DMS53 (cell line): Measurements from ENCODE around the gene ETV3.

Experiments
- DNase-seq: peaks from one replicate; lab custom pipeline; 2025; lab: John Stamatoyannopoulos, UW

The ETV3 gene

DNA sequence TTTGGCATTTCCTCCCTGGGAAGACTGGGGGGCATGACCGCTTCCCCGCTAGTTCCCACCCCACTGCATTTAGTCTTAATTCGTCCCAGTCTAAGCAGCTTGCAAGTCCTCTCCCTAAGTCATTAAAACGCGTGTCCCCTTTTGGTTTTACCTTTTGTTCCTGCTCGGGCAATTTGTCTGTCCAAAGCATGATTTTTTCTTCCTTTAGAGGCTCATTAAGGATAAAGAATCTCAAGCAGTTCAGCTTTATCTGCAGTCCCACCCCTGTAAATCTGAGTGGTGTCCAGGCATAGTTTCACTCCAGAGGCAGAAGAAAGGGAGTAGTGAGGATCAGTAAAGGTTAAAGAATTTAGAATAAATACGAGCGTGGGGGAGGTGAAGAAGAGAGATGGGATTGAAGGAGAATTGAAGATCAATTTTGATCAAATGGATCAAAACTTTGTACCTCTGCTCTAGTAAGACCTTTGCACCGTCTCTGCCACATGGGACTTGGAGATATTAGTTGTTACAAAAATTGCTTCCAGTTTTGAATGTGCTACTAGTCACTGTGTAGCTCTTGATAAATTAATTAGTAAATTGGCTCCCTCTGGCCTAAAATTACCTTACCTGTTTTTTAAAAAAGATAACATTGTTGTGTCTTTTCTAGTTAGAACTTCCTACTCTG lies 989 bp upstream of the ETV3 start:
- no peak for DNase-seq

DNA sequence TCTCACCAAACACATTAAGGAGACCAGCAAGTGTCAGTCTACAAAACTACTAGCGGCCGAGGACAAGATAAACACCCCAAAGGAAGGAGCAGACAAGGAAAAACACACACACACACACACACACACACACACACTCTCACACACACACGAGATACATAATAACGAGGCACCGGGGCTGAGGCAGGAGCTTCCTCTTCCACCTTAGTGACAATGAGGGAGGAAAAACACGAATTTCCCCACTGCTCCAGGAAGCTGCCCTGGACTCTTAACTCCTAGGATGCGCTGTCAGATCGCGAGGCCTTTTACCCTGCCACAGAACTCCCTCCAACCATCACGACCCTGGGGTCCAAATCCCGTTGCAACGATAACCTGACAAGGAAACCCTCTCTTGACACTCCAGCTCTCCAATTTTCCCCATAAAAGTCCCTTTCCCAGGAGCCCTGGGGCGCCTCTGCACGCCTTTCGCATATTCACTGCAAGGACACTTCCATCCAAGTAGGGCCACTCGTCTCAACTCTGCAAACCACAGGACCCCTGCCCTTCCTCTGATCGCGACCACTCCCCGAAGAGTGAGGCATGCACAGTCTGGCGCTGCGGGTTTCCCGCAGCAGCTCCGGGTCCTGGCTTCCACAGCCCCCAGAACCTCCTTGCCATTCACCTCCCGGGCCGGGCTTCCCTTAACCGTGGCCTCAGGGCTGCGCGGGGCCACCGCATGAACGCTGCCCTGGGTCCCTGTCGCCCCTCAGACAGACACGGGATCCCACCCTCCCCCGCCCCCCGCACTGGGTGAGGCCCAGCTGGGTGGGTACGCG lies 581 bp downstream of the ETV3 start:
- peak; percentile 65 for DNase-seq

DNA sequence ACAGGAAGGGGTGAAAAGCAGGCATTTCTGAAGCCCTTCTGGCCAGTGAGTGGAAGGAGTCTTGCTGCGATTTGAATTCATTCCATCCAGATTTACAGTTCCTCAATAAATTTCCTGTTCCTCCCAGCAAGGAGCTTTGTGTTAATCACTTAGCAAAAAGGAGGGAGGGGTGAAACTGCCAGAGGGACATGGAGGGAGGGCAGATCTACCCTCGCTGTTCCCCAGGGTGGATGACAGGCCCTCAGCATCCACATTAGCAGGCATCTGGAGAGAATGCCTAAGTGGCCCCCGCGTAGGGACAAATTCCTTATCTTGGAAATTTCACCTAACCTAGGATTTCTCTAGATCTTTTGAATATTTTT lies 1.2 kb downstream of the ETV3 start:
- no peak for DNase-seq

DNA sequence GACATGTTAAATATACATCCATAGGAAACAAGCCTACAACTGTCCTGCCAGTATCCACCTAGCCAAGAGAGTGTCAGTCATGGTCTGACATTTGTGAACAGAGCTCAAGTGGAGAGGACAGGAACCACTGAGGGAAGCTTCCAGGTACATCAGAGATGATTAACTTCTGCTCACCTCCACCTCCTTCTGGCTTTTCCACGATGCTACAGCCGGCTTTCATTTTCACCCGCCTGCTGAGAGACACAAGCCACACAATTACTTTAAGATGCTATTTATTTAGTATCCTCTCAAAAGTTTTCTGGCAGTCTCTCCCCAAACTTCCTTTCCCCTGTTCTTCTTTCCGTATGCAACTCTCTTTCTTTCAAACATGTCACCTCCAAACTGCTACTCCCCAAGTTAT lies 2.1 kb downstream of the ETV3 start:
- peak; percentile 76 for DNase-seq

DNA sequence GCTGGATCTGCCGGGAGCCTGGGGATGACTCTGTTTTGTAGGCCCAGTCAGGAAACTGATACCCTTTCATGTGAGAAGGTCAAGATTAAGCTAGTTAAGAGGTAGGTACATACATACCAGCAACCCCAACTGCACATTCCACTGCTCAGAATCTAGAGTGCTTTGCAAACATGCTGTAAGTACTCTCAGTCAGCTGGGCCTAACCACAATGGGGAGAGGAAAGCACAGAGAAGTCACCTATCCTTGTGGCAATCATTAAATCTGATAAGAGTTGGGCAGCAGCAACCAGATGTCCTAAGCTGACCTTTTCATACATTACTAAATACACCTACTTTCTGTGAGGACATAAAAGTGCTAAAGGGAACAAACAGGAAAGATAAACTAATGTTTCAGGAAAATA lies 2.5 kb downstream of the ETV3 start:
- DNase-seq, result peak; percentile 79

DNA sequence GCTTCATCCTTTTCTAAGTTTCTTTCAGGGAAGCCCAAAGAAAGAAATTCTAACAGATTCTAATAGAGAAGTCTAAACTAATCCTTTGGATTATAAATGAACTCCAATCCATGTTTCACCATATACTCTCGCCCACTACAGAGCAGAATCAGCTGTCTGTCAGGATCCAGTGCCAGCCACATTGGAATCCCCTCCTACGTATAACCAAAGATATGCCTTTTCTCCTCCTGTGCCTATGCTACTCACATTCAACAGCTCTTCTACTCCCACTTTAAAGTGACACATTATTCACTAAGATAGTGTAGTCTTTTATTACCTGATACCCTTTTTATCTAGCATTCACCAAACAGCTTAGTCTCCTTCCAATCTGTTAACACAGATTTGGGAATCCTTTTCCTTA lies 3.1 kb downstream of the ETV3 start:
- DNase-seq, result no peak

DNA sequence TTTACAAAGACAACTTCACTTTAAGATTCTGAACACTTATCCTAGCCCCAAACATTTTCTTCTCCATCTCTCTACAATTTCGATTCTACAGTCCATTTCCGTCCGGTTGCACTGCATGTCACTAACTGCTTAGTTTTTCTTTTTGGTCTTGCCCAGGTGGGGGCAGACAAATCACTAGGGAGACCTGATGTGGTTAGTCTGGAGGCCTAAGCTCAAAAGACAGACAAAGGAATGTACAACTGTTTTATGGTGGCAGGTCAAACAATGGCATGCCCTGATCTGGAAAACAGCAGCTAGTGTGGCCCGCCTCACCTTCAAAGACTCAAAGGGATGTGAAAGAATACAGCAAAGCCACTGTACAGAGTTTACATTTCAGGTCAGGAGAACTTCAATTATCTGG lies 3.8 kb downstream of the ETV3 start:
- no peak for DNase-seq

DNA sequence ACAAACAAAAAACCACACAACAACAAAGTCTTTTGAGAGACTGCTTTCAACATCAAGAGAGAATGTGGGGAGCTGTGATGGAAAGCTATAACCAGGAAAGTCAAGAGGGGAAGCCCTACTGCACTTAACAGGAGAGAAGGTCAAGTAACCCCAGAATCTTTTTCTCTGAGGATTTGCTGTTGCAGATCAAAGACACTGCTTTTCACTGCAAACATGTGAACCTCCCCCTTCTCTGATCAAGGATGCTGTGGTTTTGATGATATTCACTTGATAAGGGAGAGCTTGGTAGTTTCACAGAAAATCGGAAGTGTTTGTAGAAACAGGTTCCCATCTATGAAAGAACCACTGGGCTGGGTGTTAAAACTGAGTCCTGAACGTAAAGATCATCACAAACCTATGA lies 4.8 kb downstream of the ETV3 start:
- DNase-seq, result no peak

DNA sequence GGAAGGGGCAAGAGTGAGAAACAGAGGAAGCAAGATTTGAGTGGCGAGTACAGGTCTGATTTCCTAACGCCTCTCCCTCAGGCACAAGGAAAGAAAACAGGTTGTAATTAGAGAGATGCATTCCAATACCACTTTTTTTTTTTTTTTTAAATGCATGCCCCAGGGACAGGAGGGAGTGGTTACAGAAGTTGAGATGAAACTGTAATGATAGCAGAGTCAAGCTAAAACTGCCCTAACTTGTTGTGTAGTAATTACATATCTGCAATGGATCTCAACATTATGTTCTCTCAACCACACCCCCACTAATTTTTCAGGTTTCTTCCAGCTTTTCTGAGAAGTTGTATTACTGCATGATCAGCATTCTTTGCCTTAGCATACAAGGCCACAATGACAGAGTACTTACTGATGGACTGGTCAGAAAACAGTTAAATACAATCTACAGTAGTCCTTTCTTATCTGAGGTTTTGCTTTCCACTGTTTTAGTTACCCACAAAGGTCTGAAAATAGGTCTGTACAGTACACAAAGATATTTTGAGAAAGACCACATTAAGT lies 5.5 kb downstream of the ETV3 start:
- DNase-seq, result no peak

DNA sequence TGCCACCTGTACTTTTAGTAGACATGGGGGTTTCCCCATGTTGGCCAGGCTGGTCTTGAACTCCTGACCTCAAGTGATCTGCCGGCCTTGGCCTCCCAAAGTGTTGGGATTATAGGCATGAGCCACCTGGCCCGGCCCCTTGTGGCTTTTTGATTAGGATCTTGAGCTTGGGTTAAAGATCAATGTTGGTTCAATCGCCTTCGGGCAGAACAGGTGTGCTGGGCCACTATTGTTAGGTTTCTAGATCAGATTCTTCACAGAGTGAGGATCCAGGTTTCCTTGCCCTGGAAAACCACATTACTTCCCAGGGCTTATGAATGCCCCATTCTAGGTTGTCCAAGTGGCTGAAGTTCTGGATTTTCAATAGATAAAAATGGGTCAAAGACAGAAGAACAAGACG lies 6.1 kb downstream of the ETV3 start:
- DNase-seq, result no peak

DNA sequence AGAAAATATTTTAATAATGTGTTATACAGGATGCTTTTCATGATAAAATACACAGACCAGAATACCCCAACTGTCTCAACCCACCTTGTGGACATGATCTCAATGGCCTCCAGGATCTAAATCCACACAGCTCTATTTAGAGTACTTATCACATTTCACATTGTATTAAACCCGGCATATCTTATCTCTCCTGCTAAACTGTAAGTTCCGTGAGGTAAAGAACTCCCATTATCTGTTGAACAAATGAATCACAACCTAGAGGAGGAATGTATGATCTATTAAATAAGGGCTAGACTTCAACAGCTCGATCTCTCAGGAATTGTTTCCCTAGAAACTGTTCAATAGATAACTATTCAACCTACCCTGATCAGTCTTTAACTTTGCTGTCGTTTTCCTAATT lies 6.9 kb downstream of the ETV3 start:
- no peak for DNase-seq

DNA sequence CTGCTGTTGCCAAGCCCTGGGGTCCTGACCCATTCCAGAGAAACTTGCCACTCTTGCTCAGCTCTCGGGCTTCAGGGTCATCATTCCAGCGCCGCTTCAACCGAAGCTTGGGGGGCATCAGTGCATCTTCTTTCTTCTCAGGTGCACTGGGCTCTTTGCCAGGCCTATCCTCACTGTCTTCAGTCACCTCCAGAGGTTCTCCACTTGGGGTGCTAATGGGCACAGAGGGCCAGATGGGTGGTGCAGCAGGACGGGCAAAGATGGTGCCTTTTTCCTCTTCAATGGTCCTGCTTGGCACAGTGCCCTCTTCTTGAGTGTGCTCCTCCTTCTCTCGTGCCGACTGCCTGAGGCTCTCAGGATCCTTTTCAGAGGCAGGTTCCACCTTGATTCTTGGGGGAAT lies 13.3 kb downstream of the ETV3 start:
- no peak for DNase-seq

DNA sequence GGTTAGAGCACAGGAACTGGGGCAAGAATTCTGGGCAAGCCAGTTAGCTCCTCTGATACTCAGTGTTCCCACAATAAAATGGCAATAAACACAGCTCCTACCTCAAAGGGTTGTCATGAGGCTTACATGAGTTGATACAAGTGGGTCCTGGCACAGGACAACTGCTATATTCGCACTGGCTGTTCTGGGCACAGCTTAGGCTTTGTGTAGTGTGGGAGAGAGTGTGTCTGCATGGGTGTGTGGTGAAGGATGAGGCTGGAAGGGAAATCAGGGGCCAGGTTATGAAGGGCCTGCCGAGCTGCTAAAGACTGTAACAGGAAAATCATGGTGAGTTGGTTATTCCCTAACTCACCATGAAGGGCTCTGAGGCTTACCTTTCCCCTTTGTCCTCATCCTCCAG lies 18.7 kb downstream of the ETV3 start:
- no peak for DNase-seq

DNA sequence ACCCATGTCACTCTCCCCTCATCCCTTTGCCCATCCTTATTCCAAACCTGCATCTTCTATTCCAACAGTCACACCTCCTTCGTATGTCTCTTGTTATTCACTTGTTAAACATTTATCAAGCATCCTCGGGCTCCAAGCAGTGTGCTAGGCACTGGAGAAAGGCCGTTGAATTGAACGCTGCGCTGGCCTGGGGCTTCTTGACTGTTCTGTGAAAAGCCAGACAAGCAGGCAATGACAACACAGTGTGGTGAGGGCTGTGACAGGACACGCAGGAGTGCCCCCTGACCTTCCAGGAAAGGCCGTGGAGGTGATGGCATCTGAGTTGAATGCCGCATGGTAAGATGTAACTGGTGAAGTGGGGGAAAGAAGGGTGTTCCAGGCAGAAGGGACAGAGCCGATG lies 19.2 kb downstream of the ETV3 start:
- DNase-seq, result no peak

DNA sequence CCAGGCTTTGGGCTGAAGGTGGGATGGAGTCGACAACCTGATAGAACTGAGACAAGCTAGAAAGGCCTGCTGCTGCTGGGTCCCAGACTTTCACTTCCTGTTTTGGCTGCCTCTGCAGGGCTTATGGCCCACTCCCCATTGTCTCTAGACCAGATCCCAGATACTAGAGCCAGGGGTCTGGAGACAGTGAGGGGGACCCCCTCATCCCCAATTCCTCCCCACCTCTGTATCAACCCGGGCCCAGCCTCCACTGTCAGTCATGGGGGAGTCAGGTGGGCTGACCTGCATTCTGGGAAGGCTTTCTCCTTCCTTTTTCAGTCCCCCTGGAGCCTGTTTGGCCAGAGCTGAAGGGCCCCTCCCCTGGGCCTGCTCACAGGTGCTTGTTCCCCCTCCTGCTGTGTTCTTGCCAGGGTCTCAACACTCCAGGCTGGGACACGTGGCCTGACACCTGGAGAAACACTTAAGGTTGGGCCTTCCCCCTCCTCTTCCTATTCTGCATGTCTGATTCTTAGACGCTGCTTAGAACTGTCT lies 20.6 kb downstream of the ETV3 start:
- no peak for DNase-seq

DNA sequence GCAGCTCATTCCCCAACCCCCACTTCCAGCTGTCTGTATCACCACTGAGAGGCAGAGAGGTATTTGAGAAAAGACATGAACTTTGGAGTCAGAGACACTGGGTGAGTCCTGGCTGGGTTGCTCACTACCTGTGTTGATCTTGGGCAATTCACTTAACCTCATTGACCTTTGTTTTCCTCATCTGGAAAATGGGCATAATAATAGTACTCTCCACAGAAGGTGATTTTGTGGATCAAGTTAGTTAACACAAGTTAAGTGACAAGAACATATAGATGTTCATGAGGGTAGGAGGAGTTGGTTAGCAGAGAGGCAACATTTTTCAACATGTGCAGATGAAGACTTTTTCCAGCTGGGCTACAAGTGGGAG lies 21.5 kb downstream of the ETV3 start:
- no peak for DNase-seq

DNA sequence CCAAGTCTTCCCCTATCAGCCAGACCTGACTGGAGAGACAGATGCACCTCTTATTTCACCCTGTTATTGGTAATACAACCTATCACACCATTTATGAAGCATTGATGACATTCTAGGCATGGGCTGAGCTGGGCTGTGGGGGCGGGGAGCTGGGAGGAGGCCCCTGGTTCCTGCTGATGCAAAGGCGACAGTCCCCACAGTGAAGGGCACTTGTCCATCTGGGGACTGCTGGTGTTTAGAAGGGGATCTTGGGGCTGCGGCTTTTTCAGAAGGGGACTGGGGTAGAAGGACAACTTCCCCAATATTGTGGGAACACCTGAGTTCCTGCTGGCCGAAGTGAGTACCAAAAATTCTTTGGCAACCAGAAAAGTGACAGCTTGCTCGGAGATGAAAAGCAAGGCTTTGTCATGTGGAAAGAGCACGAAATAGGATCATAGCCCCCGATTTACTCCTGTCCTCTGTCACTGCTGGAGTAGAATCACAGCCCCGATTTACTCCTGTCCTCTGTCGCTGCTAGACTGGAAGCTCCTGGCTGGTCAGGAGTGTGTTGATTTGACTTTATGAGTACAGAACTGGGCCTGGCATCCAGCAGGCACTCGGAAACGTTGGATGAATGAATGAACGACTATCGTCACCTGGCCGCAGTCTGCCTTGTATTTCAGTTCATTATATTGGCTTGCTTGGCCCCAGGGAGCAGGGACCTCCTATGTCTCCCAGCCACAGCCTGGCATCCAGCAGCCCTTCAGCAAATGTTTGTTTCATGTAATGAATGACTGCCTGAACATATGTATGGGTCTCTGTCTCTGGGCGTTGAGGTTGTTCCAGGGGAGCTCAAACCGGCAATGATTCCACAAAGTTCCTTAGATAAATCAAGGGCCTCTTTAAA lies 22.1 kb downstream of the ETV3 start:
- DNase-seq, result no peak

DNA sequence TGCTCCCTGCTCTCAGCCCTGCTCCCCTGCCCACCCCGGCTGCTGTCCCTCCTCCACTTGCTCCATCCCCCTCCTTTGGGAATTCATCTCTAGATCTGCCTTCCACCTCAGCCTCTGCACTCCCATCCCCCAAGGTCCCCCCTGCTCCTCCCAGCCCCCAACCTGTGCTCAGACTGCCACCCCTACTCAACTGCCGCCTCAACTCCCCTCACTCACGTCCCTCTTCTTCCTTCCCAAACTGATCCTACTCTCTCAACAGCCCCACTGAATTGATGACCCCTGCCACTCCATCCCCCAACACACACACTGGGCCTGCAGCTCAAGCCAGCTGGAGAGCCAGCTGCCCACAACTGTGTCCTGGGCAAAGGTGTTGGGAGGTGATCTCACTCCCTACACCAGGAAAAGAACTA lies 22.8 kb downstream of the ETV3 start:
- peak; percentile 21 for DNase-seq

DNA sequence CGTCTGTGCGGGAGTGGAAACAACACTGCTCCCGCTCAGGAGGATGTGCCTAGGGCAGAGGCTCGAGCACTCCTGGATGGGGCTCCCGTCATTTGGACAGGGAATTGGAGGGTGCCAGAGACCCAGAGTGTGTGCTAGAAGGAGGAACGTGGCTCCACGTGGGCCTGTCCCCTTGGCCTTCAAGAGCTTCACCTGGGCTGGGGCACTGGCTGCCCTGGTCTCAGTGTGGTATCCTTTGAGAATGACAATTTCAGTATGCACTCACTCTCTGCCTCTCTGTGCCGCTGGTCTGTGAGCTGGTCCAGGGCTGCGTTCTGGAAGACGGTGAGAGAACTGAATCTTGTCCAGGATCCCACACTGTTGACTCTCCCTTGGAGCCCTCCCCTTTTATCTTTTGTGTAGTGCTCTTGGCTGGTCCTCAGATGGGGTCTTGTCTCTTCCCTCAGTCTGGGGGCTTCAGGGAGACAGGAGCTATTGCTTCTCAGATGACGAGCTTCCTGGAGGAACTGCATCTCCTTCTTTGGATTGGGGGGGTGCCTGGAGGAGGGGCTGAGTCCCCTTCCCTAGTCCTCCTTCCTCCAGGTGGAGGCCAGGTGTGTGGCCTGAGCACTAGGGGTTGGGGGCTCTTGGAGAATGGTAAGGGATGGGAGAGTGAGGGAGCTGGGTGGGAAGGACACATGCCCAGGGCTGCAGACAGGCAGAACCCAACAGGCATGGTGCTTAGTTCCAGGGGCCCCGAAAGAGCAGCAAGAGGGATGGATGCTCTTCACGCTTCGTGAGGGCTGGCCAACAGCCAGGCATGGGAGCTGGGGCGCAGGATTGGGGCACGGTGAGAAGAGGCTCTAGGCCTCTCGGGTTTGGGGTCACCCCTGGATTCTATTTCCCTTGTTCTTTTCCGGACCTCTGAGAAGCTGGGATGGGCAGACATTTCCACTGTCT lies 23.7 kb downstream of the ETV3 start:
- no peak for DNase-seq

DNA sequence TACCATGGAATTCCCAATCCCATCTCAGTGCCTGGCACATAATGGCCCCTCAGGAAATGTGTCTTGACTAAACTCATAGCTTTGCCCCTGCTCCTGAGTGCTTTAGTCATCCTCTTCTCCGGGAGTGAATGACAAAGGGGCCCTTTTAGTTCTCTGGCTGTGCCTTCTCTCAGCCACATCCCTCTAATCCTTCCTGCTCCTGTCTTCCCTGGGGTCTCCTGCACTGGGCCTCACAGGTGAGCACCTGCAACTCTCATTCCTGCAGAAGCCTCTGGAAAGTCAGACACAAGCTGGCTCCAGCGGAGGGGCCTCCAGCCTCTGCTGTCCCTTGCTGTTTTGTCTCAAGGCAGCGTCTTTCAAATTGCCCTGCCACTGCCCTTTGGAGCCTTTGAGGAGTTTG lies 24.6 kb downstream of the ETV3 start:
- DNase-seq, result no peak

DNA sequence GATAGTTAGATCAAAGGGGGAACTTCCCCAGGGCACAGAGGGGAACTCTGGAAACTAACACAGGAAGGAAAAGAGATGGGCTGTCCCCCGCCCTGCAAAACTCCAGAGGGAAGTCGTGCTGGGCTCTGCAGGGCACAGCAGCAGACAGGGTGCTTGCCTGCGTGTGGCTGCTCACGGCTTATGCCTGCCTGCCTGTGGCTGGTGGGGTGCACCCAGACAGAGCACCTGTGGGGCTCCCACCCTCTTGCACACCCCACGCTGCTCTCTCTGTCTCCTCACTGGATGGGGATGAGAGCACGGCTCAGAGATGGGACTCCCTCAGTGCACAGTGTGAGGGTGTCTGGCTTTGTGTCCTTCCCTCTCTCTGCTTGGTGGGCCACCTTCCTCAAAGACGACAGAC lies 25.1 kb downstream of the ETV3 start:
- DNase-seq, result no peak
